SKM-1 (cell line): ENCODE measurements around the gene FSHR.

Experiments
- DNase-seq: peaks from one replicate; lab custom pipeline; 2025; ENCODE audit not compliant: unreplicated experiment; lab: John Stamatoyannopoulos, UW

FSHR gene

GRCh38 chr2:48915227-48915626 lies 239.1 kb downstream of the FSHR start:
- no peak for DNase-seq

GRCh38 chr2:48914477-48915089 lies 239.7 kb downstream of the FSHR start:
- no peak for DNase-seq
